ENCODE results near the gene SLC16A3. TPM values are rescaled to one million over a fixed set of nuclear protein-coding genes. Genes with fewer than 3 reads are reported as not detected.
A peak's percentile ranks its signal among the peaks of the same experiment; 100 is the strongest.

Gene SLC16A3
- total RNA-seq, 4 donors from 2014 or later = 18.8 to 32.9 (median 21.7) TPM

DNA sequence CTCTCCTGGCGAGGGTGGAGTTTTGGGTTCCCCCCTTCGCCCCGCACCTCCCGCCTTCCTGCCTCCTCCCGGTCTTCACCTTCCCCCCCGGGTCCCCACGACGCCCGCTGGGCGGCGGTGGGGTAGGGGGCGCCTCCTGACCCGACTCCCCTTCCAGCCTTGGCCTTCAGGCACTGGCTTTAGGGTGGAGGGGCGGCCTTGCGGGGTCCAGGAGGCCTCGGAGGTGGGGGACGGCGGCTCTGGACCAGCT lies 2.4 kb downstream of the SLC16A3 start:
- peaks cover 49 to 84% (median 55%) of the 10 kb centered on the region in 3 donors for H3K4me1 ChIP-seq
- peak overlapping the region; percentile 35 to 84 (median 64) for H3K4me3 ChIP-seq
- H3K27me3 ChIP-seq = peaks cover 0 to 36% (median 0%) of the 10 kb centered on the region in 4 donors
- intact Hi-C loops (cut with DNase I) = no loop called here
- no peaks in the 10 kb centered on the region for H3K36me3 ChIP-seq
- no CpG with 5 or more reads among the region's 18 CpGs for WGBS, 2 donors
- peak overlapping the region; percentile 80 to 94 (median 90) for H3K27ac ChIP-seq
- no peak for TF ChIP-seq POLR2A (IDR thresholded peaks at IDR 0.05)
- TF ChIP-seq, protein P1, sequence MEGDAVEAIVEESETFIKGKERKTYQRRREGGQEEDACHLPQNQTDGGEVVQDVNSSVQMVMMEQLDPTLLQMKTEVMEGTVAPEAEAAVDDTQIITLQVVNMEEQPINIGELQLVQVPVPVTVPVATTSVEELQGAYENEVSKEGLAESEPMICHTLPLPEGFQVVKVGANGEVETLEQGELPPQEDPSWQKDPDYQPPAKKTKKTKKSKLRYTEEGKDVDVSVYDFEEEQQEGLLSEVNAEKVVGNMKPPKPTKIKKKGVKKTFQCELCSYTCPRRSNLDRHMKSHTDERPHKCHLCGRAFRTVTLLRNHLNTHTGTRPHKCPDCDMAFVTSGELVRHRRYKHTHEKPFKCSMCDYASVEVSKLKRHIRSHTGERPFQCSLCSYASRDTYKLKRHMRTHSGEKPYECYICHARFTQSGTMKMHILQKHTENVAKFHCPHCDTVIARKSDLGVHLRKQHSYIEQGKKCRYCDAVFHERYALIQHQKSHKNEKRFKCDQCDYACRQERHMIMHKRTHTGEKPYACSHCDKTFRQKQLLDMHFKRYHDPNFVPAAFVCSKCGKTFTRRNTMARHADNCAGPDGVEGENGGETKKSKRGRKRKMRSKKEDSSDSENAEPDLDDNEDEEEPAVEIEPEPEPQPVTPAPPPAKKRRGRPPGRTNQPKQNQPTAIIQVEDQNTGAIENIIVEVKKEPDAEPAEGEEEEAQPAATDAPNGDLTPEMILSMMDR (IDR thresholded peaks at IDR 0.05) = no peak
- no peak for DNase-seq
- H3K9me3 ChIP-seq = no peaks in the 10 kb centered on the region

DNA sequence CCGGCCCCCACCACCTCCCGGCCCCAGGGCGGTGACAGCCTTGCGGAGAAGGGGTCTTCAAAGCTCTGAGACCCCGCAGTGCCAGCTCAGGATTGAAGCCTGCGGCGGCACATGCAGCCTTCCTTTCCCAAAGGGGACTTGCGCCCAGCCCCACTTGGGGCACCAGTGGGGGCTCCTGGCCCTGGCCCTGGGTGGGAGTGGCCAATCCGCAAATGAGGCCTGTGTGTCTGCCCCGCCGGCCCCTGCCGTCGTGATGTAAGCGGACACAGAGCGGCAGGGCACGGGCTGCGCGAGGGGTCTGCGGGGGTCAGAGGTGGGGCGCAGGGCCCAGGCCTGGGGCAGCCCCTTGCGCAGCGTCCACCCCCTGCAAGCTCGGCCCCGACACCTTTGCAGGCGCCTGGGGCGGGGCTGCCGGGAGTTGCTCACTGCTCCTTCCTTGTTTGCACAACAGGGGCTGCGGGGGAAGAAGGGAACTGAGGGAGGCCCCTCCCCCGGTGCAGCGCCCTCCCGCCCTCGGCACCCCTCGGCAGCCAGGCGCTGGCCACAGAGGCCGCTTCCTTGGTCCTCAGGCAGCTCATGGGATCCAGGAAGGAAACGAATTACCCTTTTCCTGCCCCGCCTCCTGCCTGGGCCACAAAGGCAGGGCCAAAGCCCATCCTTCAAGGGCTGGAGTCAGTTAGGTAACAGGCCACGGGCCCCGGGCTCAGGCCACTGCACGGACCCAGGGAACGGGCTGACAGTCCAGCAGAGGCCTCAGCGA lies 2.9 kb downstream of the SLC16A3 start:
- H3K36me3 ChIP-seq = peaks cover 0 to 2% (median 0%) of the 10 kb centered on the region in 3 donors
- H3K9me3 ChIP-seq = no peaks in the 10 kb centered on the region
- intact Hi-C loops (cut with DNase I) = no loop called here
- TF ChIP-seq, protein P1 (IDR thresholded peaks at IDR 0.05) = peak in 1 of 6 experiments; percentile 8
- TF ChIP-seq POLR2A (IDR thresholded peaks at IDR 0.05) = peak in 1 of 4 donors; percentile 47
- no peak for DNase-seq
- H3K4me3 ChIP-seq = peak overlapping the region; percentile 35 to 84 (median 64)
- peaks cover 0 to 36% (median 0%) of the 10 kb centered on the region in 4 donors for H3K27me3 ChIP-seq
- H3K4me1 ChIP-seq = peaks cover 49 to 89% (median 60%) of the 10 kb centered on the region in 3 donors
- peak overlapping the region; percentile 80 to 94 (median 90) for H3K27ac ChIP-seq
- 19% methylated on average over 15 of the region's 42 CpGs; no CpG with 5 or more reads in 1 of the 2 donors for WGBS, 2 donors

DNA sequence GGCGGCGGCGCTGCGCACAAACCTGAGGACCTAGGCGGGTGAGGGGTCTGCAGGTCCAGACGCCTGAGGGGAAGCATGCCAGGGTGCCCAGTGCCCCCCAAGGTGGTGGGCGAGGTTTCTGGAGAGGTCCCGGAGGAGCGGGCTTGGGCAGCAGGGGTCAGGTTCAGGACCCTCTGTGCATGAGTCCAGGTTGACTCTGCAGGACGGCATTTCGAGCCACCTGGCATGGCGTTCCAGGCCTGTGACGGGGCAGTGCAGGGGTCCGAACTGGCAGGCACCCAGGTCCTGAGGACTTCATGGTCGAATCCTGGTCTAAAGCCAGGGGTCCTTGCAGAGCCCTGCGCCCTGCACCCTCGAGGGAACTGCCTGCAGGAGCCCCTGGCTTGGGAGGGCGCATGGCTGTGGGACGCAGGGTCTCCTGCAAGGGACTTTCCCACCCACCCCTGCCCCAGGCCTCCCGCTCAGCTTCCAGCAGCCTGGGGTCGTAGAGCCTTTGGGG lies 3.5 kb downstream of the SLC16A3 start:
- H3K4me3 ChIP-seq = peak overlapping the region in 3 of 4 donors; percentile 62 to 84 (median 67)
- intact Hi-C loops (cut with DNase I) = no loop called here

DNA sequence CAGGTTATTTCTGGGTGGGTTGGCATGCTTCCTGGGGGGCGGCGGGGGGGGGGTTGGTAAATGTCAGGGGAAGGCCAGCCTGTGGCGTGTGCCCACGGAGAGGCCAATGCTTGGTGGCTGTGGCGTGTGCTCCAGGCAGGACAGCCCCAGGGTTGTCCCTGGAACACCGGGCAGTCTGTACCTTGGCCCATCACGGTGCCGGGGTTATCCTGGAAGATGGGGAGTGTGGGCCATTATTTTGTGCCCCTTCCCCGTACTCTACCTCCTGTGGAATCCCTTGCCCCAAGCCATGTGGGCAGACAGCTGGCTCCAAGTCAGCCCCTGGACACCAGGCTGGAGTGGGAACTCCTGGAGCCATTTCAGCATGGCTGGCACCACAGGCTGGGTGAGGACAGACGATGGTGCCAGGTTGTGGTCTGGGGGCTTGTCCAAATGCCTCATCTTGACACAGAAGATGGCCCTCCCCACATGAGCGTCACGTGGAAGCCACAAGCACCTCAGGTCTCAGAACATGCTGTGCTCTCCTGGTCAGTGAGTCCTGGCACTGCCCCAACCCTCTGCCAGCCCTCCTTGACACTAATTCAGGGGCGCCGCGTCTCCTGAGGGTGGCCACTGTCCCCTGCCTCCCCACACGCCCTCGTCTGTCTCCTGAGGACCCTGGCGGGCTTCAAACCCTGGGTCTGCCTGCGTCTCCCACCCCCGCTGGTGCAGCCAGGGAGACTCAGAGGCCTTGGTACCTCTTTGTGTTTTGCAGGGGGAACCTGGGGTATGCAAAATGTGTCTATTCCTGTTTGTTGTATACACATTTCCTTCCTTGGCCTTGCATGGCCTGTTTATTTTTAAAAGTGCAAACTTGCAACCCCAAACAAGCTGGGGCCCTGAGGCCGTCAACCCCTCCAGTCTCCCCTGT lies 4.3 kb downstream of the SLC16A3 start:
- peaks cover 0 to 30% (median 0%) of the 10 kb centered on the region in 4 donors for H3K27me3 ChIP-seq
- intact Hi-C loops (cut with DNase I) = no loop called here
- TF ChIP-seq, protein P1 (IDR thresholded peaks at IDR 0.05) = no peak
- peak in 1 of 4 donors; percentile 25 for TF ChIP-seq POLR2A (IDR thresholded peaks at IDR 0.05)
- peak overlapping the region in 2 of 4 donors; percentile 91 to 94 for H3K27ac ChIP-seq
- no peak overlapping the region for H3K4me3 ChIP-seq
- H3K4me1 ChIP-seq = peaks cover 53 to 97% (median 65%) of the 10 kb centered on the region in 3 donors
- H3K9me3 ChIP-seq = no peaks in the 10 kb centered on the region
- WGBS, 2 donors = 63 to 77% methylated on average over 3 to 11 of the region's 21 CpGs
- DNase-seq = no peak
- peaks cover 0 to 16% (median 0%) of the 10 kb centered on the region in 3 donors for H3K36me3 ChIP-seq

More for the DNA sequence above, 3.5 kb downstream of the SLC16A3 start:
- H3K4me1 ChIP-seq = peaks cover 49 to 95% (median 60%) of the 10 kb centered on the region in 3 donors
- peaks cover 0 to 36% (median 0%) of the 10 kb centered on the region in 4 donors for H3K27me3 ChIP-seq
- no peak for DNase-seq
- 64 to 93% methylated on average over 3 to 9 of the region's 21 CpGs for WGBS, 2 donors
- TF ChIP-seq, protein P1 (IDR thresholded peaks at IDR 0.05) = no peak
- no peak for TF ChIP-seq POLR2A (IDR thresholded peaks at IDR 0.05)
- peak overlapping the region; percentile 80 to 94 (median 90) for H3K27ac ChIP-seq
- H3K36me3 ChIP-seq = peaks cover 0 to 8% (median 0%) of the 10 kb centered on the region in 3 donors
- H3K9me3 ChIP-seq = no peaks in the 10 kb centered on the region

All from esophagus squamous epithelium (tissue), 5 donors.